ENCODE data around the gene PARL. TPM values are rescaled to one million over a fixed set of nuclear protein-coding genes. Genes with fewer than 3 reads are reported as not detected.

Gene PARL
- total and polyA plus RNA-seq, 9 of the 15 experiments (the other 6 are each of a cell fraction or from before 2014, with no cell fraction given), result 39.5 to 82.4 (median 57.4) TPM

DNA sequence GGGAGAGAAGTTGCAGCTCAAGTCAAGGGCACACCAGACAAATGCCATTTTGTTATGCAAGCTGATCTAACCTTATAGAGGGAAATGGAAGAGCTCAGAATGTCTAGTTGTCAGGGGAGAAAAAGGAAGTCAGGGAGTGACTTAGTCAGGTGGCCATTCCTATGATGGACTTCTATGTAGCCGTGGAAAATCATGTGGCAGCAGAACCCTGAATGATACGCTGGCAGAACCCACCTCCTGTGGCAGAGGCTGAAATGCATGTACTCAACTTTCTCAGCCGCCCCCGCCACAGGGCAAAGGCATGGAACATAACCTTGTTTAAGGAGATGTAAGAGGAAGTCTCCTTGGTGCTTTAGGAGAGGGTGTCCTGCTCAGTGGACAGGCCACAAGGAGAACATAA lies 37.7 kb upstream of the PARL start:
- H4K20me1 ChIP-seq (replicated peaks; ENCODE audit: control insufficient read depth, insufficient read depth, low read length), result no peaks in the 10 kb centered on the region
- no peak overlapping the region for H3K27ac ChIP-seq (ENCODE audit: extremely low read depth, low read depth, low read length)
- no TSS peak for BruUV-seq (replicated peaks)
- no peaks in the 10 kb centered on the region for H3K9me3 ChIP-seq (replicated peaks; ENCODE audit: control insufficient read depth, insufficient read depth, low read depth, low read length)
- no peak for DNase-seq (ENCODE audit: extremely low read depth in 1 of 4, low spot score in 3 of 4)
- H3K36me3 ChIP-seq (ENCODE audit: control insufficient read depth, insufficient read depth, low read length), result peaks cover 55% of the 10 kb centered on the region
- no peaks in the 10 kb centered on the region for H3K27me3 ChIP-seq (ENCODE audit: control insufficient read depth in 2 of 2, insufficient read depth in 2 of 2, low read length in 2 of 2)
- no peak for FAIRE-seq
- CTCF ChIA-PET (ENCODE audit: low intra/inter-chr PET ratio), result no interaction called here
- in situ Hi-C loops (cut with MboI), result no loop called here
- no peak overlapping the region for H3K4me3 ChIP-seq
- ATAC-seq, result no peak
- WGBS (ENCODE audit: insufficient coverage, low coverage, missing lambda C conversion rate), result 96% methylated on average over 4 of the region's 4 CpGs
- TF ChIP-seq MYC (IDR thresholded peaks at IDR 0.05; ENCODE audit: low read depth, low read length) (no peak), MYC (CRISPR knock-in tag; IDR thresholded peaks at IDR 0.05; ENCODE audit: borderline replicate concordance, low read depth) (no peak), POLR2AphosphoS2 (IDR thresholded peaks at IDR 0.05; ENCODE audit: low read length) (no peak), RNF2 (IDR thresholded peaks at IDR 0.05) (no peak), ZNF277 (CRISPR knock-in tag; IDR thresholded peaks at IDR 0.05; ENCODE audit: borderline replicate concordance) (no peak), ZNF41 (CRISPR knock-in tag; conservative IDR thresholded peaks at IDR 0.05) (no peak), ZNF780A (CRISPR knock-in tag; IDR thresholded peaks at IDR 0.05) (no peak), BCOR (IDR thresholded peaks at IDR 0.05) (no peak)
- no peak overlapping the region for H3K4me2 ChIP-seq (ENCODE audit: insufficient read depth, low read length)
- intact Hi-C loops (cut with micrococcal nuclease), result no loop called here
- no peaks in the 10 kb centered on the region for H3K79me2 ChIP-seq (ENCODE audit: control insufficient read depth, insufficient read depth, low read length)
- no peak overlapping the region for H3K9ac ChIP-seq (ENCODE audit: insufficient read depth in 1 of 2, low read depth in 2 of 2, low read length in 2 of 2)
- no peaks in the 10 kb centered on the region for H3K4me1 ChIP-seq (replicated peaks in 1 of 2; ENCODE audit: control insufficient read depth in 2 of 2, insufficient read depth in 2 of 2, low read length in 2 of 2)
- POLR2A ChIA-PET, result interaction anchor here (0.9 kb wide), 1 partner anchor 11 kb away, joined by 4 read pairs; no protein-coding TSS in a partner anchor
- no peak overlapping the region for H2AFZ ChIP-seq (ENCODE audit: low read depth, low read length)
- H3K9me1 ChIP-seq (ENCODE audit: control insufficient read depth, insufficient read depth, low read length), result no peaks in the 10 kb centered on the region
